NCI-H1092 treated with DMSO at 0.1 percent for 48 hours (cell line): Measurements from ENCODE around the gene RARS2.
"Not testable (repeated sequence)": the region's sequence is repeated elsewhere in the genome, so short reads cannot be mapped to it uniquely, and the experiment has no call there.

Source experiments
- DNase-seq: peaks from one replicate; lab custom pipeline; 2025; lab: John Stamatoyannopoulos, UW

Gene RARS2

DNA sequence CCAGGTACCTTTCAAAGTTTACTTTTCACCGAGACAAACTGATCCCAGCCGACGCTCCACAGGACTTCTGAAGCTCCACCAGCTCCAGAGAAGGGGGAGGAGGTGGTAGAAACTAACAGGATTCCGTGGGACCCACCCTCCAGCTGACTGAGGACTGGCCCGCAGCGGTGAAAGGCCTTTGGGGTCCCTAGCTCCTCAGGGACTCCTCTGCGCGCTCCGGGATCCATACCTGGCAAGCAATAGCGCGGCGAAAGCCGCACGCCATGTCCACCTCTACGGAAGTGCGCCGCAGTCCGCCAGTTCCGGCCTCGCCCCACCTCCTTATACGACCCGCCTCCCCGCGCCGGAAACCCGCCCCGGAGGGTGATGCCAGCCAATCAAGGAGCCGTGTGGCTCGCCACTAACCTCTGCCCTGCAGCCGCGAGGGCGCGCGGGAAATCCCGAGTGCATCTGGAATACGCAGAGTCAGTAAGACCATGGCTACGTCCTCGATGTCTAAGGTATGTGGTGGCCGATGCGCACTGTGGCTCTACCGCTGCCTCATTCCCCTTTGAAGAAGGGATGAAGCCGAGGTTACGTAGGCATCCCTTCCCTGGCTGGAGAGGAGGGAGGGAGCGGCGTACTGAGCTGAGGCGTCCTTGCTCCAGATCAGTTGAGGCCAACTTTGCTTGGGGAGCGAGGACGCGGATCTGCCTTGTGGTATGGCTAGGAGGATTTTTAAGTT lies at the start of gene RARS2, which contains the start of gene ORC3:
Gene RARS2, minus strand, starts transcription at position 295 of the 724 bp plus-strand sequence. Its CDS starts 30 bp downstream, at position 265.
Gene ORC3, plus strand, starts transcription at position 443 of the 724 bp plus-strand sequence. Its CDS starts 34 bp downstream, at position 477.
- DNase-seq: peak; percentile 88

DNA sequence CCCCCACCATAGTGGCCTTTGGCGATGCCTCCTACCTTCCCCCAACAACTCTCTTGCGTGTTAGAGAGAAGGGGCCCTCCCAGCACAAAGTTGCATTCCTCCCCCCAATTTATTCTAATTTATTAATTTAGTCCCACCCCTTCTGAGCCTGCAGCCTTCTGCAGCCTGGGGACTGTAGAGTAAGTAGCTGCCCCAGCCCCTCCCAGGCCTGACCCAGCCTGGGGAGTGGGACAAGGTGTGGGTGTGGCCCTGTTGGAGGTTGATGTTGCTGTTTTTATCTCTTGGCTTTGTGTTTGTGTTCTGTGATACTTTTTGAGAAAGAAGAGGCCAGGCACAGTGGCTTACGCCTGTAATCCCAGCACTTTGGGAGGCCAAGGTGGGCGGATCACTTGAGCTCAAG lies 49.6 kb upstream of the RARS2 start:
- no peak for DNase-seq

- no peak for DNase-seq
These were observed 47.3 kb upstream of the RARS2 start for GRCh38 chr6:87637106-87637505.

DNA sequence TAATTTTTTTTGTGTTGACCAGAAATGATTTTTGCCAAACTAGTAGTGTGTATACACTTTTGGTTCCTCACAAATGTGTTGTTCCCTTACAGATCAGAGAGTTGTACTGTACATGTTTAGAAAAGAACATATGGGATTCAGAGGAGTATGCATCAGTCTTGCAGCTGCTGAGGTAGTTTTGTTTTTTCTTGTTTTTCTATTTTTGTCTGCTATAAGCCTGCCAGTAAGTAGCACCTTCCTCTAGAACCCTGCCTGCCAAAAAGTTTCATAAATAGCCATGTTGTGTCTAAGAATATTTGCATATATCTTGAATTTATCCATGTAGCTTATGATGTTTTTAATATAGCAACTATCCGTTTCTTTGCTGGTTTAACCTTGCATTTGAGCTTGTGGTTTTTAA lies 46.5 kb upstream of the RARS2 start:
- DNase-seq: no peak

- no peak for DNase-seq
These were observed 44.1 kb upstream of the RARS2 start for GRCh38 chr6:87633851-87634250.

GRCh38 chr6:87630746-87631145 lies 41.0 kb upstream of the RARS2 start:
- DNase-seq: no peak

GRCh38 chr6:87628881-87629280 lies 39.1 kb upstream of the RARS2 start:
- no peak for DNase-seq

DNA sequence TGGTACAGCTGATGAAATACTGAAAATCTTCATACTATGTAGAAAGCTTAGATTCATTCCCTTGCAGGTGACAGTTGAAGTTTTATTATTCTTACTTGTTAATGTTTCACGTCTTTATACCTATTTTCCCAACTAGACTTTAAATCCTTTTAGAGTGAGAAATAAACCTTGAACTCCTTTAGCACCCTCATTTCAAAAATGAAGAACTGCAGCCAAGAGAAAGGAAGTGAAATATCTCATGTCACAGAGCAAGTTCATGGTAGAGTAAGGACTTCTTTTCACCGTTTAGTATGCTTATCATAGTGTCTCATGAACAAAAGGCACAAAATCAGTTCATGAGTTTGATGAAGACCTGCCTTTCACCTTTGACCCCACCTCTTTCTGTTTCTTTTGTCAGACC lies 38.6 kb upstream of the RARS2 start:
- DNase-seq: no peak

- no peak for DNase-seq
These were observed 33.5 kb upstream of the RARS2 start for GRCh38 chr6:87623248-87623647.

DNA sequence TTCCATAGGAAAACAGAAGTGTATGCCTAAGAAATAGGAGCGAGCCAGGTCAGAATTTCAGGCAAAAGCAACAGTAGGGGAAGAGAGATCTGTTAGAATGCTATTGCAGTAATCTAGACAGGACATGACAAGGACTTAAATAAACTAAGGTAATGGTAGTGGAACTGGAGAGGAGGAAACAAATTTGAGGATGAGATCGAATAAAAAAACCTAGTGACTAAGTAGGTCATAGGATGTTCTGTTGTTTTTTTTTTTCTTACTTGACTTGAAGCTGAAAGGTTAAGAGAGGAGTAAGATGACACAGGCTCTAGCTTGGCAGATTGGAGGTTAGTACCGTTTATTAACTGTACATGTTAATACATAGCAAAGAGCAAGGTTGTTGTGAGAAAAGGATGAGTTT lies 28.7 kb upstream of the RARS2 start:
- DNase-seq: no peak

DNA sequence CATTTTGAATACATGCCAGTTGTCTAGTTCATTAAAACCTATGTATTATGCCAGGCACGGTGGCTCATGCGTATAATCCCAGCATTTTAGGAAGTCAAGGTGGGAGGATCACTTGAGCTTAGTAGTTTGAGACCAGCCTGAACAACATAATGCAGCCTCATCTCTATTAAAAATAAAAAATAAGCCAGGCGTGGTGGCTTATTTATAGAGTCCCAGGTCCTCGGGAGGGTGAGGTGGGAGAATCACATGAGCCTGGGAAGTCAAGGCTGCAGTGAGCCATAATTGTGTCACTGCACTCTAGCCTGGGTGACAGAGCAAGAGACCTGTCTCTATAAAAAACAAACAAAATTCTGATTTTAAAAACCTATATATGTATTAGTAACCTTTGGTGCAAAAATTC lies 27.6 kb upstream of the RARS2 start:
- DNase-seq: no peak

DNA sequence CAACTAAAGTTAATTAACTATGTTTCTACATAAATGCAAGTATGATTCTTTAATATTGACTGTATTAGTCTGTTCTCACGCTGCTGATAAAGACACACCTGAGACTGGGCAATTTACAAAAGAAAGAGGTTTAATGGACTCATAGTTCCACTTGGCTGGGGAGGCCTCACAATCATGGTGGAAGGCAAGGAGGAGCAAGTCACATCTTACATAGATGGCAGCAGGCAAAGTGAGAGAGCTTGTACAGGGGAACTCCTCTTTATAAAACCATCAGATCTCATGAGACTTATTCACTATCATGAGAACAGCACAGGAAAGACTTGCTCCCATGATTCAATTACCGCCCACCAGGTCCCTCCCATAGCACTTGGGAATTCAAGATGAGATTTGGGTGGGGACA lies 23.2 kb upstream of the RARS2 start:
- not testable (repeated sequence) for DNase-seq

GRCh38 chr6:87608802-87609201 lies 19.0 kb upstream of the RARS2 start:
- no peak for DNase-seq

GRCh38 chr6:87606199-87606598 lies 16.4 kb upstream of the RARS2 start:
- no peak for DNase-seq

GRCh38 chr6:87600576-87600975 lies 10.8 kb upstream of the RARS2 start:
- DNase-seq: no peak

DNA sequence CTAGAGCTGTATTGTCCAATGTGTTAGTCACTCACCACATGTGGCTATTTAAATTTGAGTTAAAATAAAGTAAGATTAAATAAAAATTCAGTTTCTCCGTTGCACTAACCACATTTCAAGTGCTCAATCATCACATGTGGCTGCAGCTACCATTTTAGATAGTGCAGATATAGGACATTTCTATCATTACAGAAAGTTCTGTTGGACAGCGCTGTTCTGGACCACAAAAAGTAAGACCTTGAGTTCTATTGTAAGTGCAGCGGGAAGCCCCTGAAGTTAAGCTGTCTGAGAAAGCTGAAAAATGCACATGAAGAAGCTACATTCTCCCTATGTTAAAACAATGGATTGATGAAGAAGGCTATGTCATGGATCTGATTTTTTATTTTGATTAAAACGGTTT lies 1.2 kb upstream of the RARS2 start:
- DNase-seq: no peak

DNA sequence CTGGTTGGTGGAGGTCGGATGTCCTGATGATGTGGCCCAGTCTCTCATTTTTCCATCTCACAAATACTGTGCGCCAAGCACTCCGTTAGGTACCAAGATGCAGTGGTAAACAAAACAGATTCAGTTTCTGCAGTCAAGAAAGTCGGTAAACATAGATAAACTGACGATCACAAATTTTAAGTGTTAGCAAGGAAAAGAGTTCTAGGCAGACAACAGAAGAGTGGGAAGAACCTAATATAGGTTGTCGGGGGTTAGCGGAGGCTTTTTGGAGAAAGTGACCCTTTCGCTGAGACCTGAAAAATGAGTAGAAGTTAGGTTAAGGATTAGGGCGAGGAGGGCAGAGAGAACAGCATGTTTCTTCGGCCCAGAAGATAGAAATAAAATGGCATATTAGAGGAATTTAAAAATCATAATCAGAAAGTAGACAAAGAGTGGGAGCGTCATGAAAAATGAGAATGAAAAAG lies 662 bp upstream of the RARS2 start:
- DNase-seq: no peak

DNA sequence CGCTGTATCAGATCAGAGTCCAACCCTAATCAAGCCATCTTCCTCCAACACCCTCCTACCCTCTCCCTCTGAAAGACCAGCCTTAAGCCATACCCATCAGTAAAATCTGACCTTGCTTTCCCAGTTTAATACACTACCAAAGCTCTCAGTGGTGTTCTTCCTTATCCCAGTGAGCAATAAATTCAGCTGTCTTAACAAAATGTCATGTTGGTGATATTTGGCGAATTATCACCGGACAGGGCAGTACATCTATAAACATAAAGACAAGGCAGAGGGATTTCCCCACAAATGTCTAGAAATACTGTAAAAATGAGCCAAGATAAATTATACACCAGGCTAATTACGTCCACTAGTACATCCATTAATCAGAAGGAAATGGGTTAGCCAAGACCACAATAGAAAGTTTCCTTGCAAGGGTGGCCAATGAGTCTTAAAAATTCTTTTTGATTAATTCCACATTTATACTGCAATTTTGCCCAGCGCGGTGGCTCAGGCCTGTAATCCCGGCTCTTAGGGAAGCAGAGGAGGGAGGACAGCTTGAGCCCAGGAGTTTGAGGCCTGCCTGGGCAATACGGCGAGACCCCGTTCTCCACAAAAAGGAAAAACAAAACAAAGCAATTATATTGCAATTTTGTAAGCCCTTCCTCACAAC lies 905 bp downstream of the RARS2 start:
- DNase-seq: no peak

GRCh38 chr6:87586371-87587077 lies 3.3 kb downstream of the RARS2 start:
- DNase-seq: no peak

GRCh38 chr6:87583822-87584221 lies 6.0 kb downstream of the RARS2 start:
- no peak for DNase-seq

GRCh38 chr6:87575423-87575822 lies 14.4 kb downstream of the RARS2 start:
- no peak for DNase-seq

- peak; percentile 0 for DNase-seq
These were observed 15.5 kb downstream of the RARS2 start for GRCh38 chr6:87574237-87574804.
